IMR-90 (cell line): Measurements from ENCODE around the gene RAB20. TPM values are rescaled to one million over a fixed set of nuclear protein-coding genes. Genes with fewer than 3 reads are reported as not detected.

ENCODE experiments used
- ATAC-seq: fragments of 200-7000 bp; cut with Tn5 transposase; 2 replicates; pipeline ENCODE4 v1.9.1; 2020; ENCODE audit warnings: low read depth, mild to moderate bottlenecking, moderate library complexity
- BruUV-seq: library from RNA; stranded (reverse); fragments of 400-500 nt; replicated peaks from 2 replicates; lab custom pipeline; 2021; lab: Mats Ljungman, UMichigan
- CTCF ChIA-PET: fragments of 300-600 bp; formaldehyde crosslinking; extraction: SDS; loops from one replicate; lab custom pipeline; 2021; ENCODE audit warnings: antibody characterized with exemption; lab: Yijun Ruan, JAX
- POLR2A ChIA-PET: fragments of 300-600 bp; sonication (Branson Sonifier 250); formaldehyde crosslinking; loops from one replicate; lab custom pipeline; 2022; ENCODE audit warnings: antibody characterized with exemption; ENCODE audit not compliant: unreplicated experiment; lab: Charles Lee
- DNase-seq: peaks from one replicate; pipeline ENCODE4 v3.0.0; 2013
- H2AFZ ChIP-seq: replicated peaks from 2 replicates; pipeline ENCODE3; 2013; ENCODE audit warnings: low read length, mild to moderate bottlenecking; ENCODE audit not compliant: poor library complexity
- H2AK5ac ChIP-seq: 2 replicates; pipeline ENCODE4 v1.6.1; 2013; ENCODE audit warnings: low read depth, low read length, inconsistent platforms
- H2AK9ac ChIP-seq: replicated peaks from 2 replicates; pipeline ENCODE3; 2013; ENCODE audit warnings: mild to moderate bottlenecking, low read depth, low read length, moderate library complexity; ENCODE audit not compliant: poor library complexity
- H2BK120ac ChIP-seq: 2 replicates; pipeline ENCODE4 v1.6.1; 2013; ENCODE audit warnings: low read depth, low read length, inconsistent platforms
- H2BK15ac ChIP-seq: 3 replicates; pipeline ENCODE4 v1.6.1; 2013; ENCODE audit warnings: low read depth, low read length, inconsistent platforms
- H2BK20ac ChIP-seq: 2 replicates; pipeline ENCODE4 v1.6.1; 2013; ENCODE audit warnings: low read depth, mild to moderate bottlenecking, inconsistent platforms, low read length, moderate library complexity
- H2BK5ac ChIP-seq: 2 replicates; pipeline ENCODE4 v1.6.1; 2013; ENCODE audit warnings: mild to moderate bottlenecking, low read depth, low read length, inconsistent platforms; ENCODE audit not compliant: poor library complexity, severe bottlenecking
- H3K14ac ChIP-seq: replicated peaks from 2 replicates; pipeline ENCODE4 v1.6.1; 2013; ENCODE audit warnings: low read depth, low read length, inconsistent platforms
- H3K18ac ChIP-seq: 2 replicates; pipeline ENCODE4 v1.6.1; 2013; ENCODE audit warnings: low read depth, low read length, control low read depth
- H3K23ac ChIP-seq: 2 replicates; pipeline ENCODE4 v1.6.1; 2013; ENCODE audit warnings: low read depth, low read length, inconsistent platforms
- H3K27ac ChIP-seq: 2 replicates; pipeline ENCODE4 v1.5.1; 2013; ENCODE audit warnings: mild to moderate bottlenecking, control low read depth, low read length; ENCODE audit not compliant: insufficient read depth
- H3K27me3 ChIP-seq: 2 replicates; pipeline ENCODE4 v1.6.1; 2013; ENCODE audit warnings: low read length; ENCODE audit not compliant: control insufficient read depth, insufficient read depth
- H3K36me3 ChIP-seq: 2 replicates; pipeline ENCODE4 v1.6.1; 2013; ENCODE audit warnings: low read length, mixed read lengths; ENCODE audit not compliant: control insufficient read depth, insufficient read depth
- H3K4ac ChIP-seq: 2 replicates; pipeline ENCODE4 v1.6.1; 2013; ENCODE audit warnings: low read depth, low read length, inconsistent platforms
- H3K4me1 ChIP-seq: 2 replicates; pipeline ENCODE4 v1.6.1; 2013; ENCODE audit warnings: low read length, mixed read lengths; ENCODE audit not compliant: control insufficient read depth, insufficient read depth
- H3K4me2 ChIP-seq: 2 replicates; pipeline ENCODE4 v1.6.1; 2013; ENCODE audit warnings: low read depth, mild to moderate bottlenecking, control low read depth, low read length, moderate library complexity
- H3K4me3 ChIP-seq: 2 replicates; pipeline ENCODE4 v1.5.1; 2013; ENCODE audit warnings: low read depth, mild to moderate bottlenecking, control low read depth, low read length, moderate library complexity; ENCODE audit not compliant: insufficient read depth
- H3K56ac ChIP-seq: 2 replicates; pipeline ENCODE4 v1.6.1; 2013; ENCODE audit warnings: low read length, inconsistent platforms; ENCODE audit not compliant: insufficient read depth; ENCODE audit errors: extremely low read depth
- H3K79me1 ChIP-seq, 2 experiments: 2 replicates each; pipeline ENCODE4 v1.6.1; 2013; ENCODE audit warnings: low read length in 2 of 2, inconsistent platforms in 1 of 2, low read depth in 1 of 2
- H3K9ac ChIP-seq: 2 replicates; pipeline ENCODE4 v1.6.1; 2013; ENCODE audit warnings: low read depth, low read length, control low read depth
- H3K9me1 ChIP-seq: 2 replicates; pipeline ENCODE4 v1.6.1; 2013; ENCODE audit warnings: low read length, inconsistent platforms; ENCODE audit not compliant: insufficient read depth
- H3K9me3 ChIP-seq: 2 replicates; pipeline ENCODE4 v1.6.1; 2013; ENCODE audit warnings: low read length; ENCODE audit not compliant: control insufficient read depth, insufficient read depth
- H4K20me1 ChIP-seq: 2 replicates; pipeline ENCODE4 v1.6.1; 2013; ENCODE audit warnings: low read length, inconsistent platforms; ENCODE audit not compliant: insufficient read depth
- H4K5ac ChIP-seq: 2 replicates; pipeline ENCODE4 v1.6.1; 2013; ENCODE audit warnings: mild to moderate bottlenecking, low read depth, low read length, control low read depth
- H4K8ac ChIP-seq, 2 experiments: 2 replicates each; pipeline ENCODE4 v1.6.1; 2013; ENCODE audit warnings: low read depth in 2 of 2, low read length in 2 of 2, control low read depth in 1 of 2, inconsistent platforms in 1 of 2
- H4K91ac ChIP-seq: 2 replicates; pipeline ENCODE4 v1.6.1; 2013; ENCODE audit warnings: low read depth, low read length, inconsistent platforms; ENCODE audit not compliant: insufficient read depth
- CEBPB ChIP-seq: IDR thresholded peaks from 2 replicates; pipeline ENCODE4 v1.6.1; 2012; ENCODE audit warnings: low read depth, low read length, improper control_type of control experiment
- CHD1 ChIP-seq: IDR thresholded peaks from 2 replicates; pipeline ENCODE4 v1.6.1; 2012; ENCODE audit warnings: low read depth, low read length, improper control_type of control experiment
- CTCF ChIP-seq: conservative IDR thresholded peaks from 2 replicates; pipeline ENCODE4 v1.5.1; 2012; ENCODE audit warnings: mild to moderate bottlenecking, low read depth, low read length, improper control_type of control experiment
- ELK1 ChIP-seq: fragments of 150-350 bp; IDR thresholded peaks from 2 replicates; pipeline ENCODE4 v1.6.1; 2016; ENCODE audit warnings: low read depth, mild to moderate bottlenecking, low read length, moderate library complexity, borderline replicate concordance
- FOS ChIP-seq: fragments of 150-350 bp; IDR thresholded peaks from 2 replicates; pipeline ENCODE4 v1.6.1; 2016; ENCODE audit warnings: low read depth, low read length
- MAZ ChIP-seq: IDR thresholded peaks from 2 replicates; pipeline ENCODE4 v1.6.1; 2012; ENCODE audit warnings: low read depth, mild to moderate bottlenecking, low read length, improper control_type of control experiment, moderate library complexity, borderline replicate concordance
- MXI1 ChIP-seq: IDR thresholded peaks from 2 replicates; pipeline ENCODE4 v1.6.1; 2012; ENCODE audit warnings: low read depth, mild to moderate bottlenecking, low read length, moderate library complexity, borderline replicate concordance
- NFE2L2 ChIP-seq: fragments of 150-350 bp; IDR thresholded peaks from 2 replicates; pipeline ENCODE4 v1.6.1; 2016; ENCODE audit warnings: low read depth, mild to moderate bottlenecking, low read length
- RFX5 ChIP-seq: IDR thresholded peaks from 2 replicates; pipeline ENCODE4 v1.8.0; 2012; ENCODE audit warnings: low read depth, mild to moderate bottlenecking, low read length, moderate library complexity
- USF2 ChIP-seq: fragments of 150-350 bp; IDR thresholded peaks from 2 replicates; pipeline ENCODE4 v1.6.1; 2017; ENCODE audit warnings: mild to moderate bottlenecking, antibody characterized with exemption, low read length, low read depth
- WGBS, 2 experiments: methylation state at CpG; one replicate each; pipeline versions ENCODE4 v1.1.5 to v1.1.7; 2013; ENCODE audit warnings: missing lambda C conversion rate in 2 of 2; ENCODE audit not compliant: insufficient read length in 1 of 2; ENCODE audit errors: extremely low coverage in 2 of 2; 5-methylcytosine and 5-hydroxymethylcytosine counted together
- dilution Hi-C: fragments of 300-500 bp; cut with HindIII; formaldehyde crosslinking; loops from one replicate; pipeline ENCODE4 v1.14.3; 2018; ENCODE audit warnings: low sequenced_read_pairs; ENCODE audit not compliant: unreplicated experiment
- in situ Hi-C: fragments of 300-500 bp; cut with MboI; formaldehyde crosslinking; loops from 3 replicates; pipeline ENCODE4 v1.14.3; 2019; ENCODE audit warnings: low sequenced_read_pairs, inconsistent platforms, mixed read lengths
- intact Hi-C: fragments of 100-400 bp; cut with micrococcal nuclease; formaldehyde crosslinking; loops from 2 replicates; pipeline ENCODE4 v1.10.0; 2022
- polyA plus RNA-seq, 3 experiments: library from polyadenylated mRNA; depleted of rRNA; stranded (reverse); fragments of >200 nt; gene quantifications; 2 replicates each; pipeline ENCODE4 v1.2.3, GENCODE V29; 2012; ENCODE audit warnings: low replicate concordance in 1 of 3
- total RNA-seq: library from RNA; depleted of rRNA; stranded (reverse); fragments of >200 nt; gene quantifications from 2 replicates; pipeline ENCODE4 v1.2.3, GENCODE V29; 2012

Gene RAB20
- total and polyA plus RNA-seq, 2 of the 4 experiments (the other 2 are of a cell fraction), result 3.8 to 5.1 TPM

GRCh38 chr13:110541526-110541920 lies 20.0 kb downstream of the RAB20 start:
- no peak for TF ChIP-seq NFE2L2
- no peak for TF ChIP-seq USF2
- no peak for TF ChIP-seq FOS
- TF ChIP-seq RFX5, result no peak
- TF ChIP-seq ELK1, result no peak
- TF ChIP-seq CHD1, result no peak
- TF ChIP-seq MXI1, result no peak
- no peak for TF ChIP-seq CTCF
- TF ChIP-seq CEBPB, result no peak
- TF ChIP-seq MAZ, result no peak
- WGBS, 2 experiments, result 36% methylated on average over 3 of the region's 4 CpGs; no CpG with 5 or more reads in 1 of the 2 experiments

More at GRCh38 chr13:110541526-110541920, 20.0 kb downstream of the RAB20 start:
- ChIA-PET CTCF (no interaction called here), POLR2A (no interaction called here)
- Histone ChIP-seq H3K9me3 (peaks cover 2% of the 10 kb centered on the region; the same call in 1 of the 2 replicates), H3K9ac (no peak overlapping the region), H2BK5ac (no peak overlapping the region), H2BK15ac (no peak overlapping the region), H3K27ac (peak overlapping the region; percentile 18; the same call in 1 of the 2 replicates), H3K4me2 (peak overlapping the region; percentile 61), H2AFZ (peak overlapping the region; percentile 19), H3K18ac (no peak overlapping the region), H3K4me3 (no peak overlapping the region), H2AK9ac (no peak overlapping the region), H3K14ac (no peak overlapping the region), H4K20me1 (no peaks in the 10 kb centered on the region; the same call in 1 of the 2 replicates), H3K79me1 (no peaks in the 10 kb centered on the region; a peak in 1 of 4 replicates), H3K9me1 (peaks cover 3% of the 10 kb centered on the region; the same call in 1 of the 2 replicates), H3K4me1 (peaks cover 9% of the 10 kb centered on the region), H2AK5ac (no peak overlapping the region), H4K8ac (no peak overlapping the region), H3K36me3 (no peaks in the 10 kb centered on the region), H4K91ac (no peak overlapping the region), H3K4ac (no peak overlapping the region), H2BK120ac (no peak overlapping the region), H2BK20ac (no peak overlapping the region), H3K23ac (no peak overlapping the region), H3K27me3 (no peaks in the 10 kb centered on the region), H3K56ac (no peak overlapping the region), H4K5ac (peak overlapping the region; percentile 26; the same call in 1 of the 2 replicates)
- BruUV-seq, result no TSS peak
- ATAC-seq, result peak; percentile 88
- in situ Hi-C loops, result no loop called here
- peak; percentile 24 for DNase-seq
- dilution Hi-C loops, result no loop called here
- intact Hi-C loops, result no loop called here
